Activated T-cell treated with anti-CD3 and anti-CD28 coated beads for 4 hours (primary cell): Measurements from ENCODE around the gene EIF3D.
"Not testable (repeated sequence)": the region's sequence is repeated elsewhere in the genome, so short reads cannot be mapped to it uniquely, and the experiment has no call there.

Experiments
- DNase-seq: peaks from one replicate; pipeline ENCODE4 v3.0.0-alpha.2; 2020

Gene EIF3D

DNA sequence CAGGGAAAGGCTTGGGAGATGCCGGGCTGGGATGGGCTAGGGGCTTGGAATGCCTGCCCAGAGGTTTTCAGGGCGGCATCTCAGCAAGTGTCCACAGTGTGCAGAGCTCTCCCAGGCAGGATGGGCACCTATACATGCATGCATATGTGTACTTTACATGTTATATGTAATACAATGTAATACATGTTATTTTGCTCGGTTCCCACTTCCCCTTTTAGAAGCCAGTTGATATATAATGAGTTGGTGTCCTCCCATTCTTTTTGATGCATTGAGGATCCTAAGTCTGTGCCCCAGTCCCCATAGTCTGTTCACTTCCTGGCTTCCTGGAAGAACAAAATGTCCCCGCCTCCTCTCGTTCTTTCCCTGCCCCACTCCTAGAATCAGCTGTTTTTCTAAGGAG, 20.1 kb upstream of the EIF3D start:
- DNase-seq: no peak

DNA sequence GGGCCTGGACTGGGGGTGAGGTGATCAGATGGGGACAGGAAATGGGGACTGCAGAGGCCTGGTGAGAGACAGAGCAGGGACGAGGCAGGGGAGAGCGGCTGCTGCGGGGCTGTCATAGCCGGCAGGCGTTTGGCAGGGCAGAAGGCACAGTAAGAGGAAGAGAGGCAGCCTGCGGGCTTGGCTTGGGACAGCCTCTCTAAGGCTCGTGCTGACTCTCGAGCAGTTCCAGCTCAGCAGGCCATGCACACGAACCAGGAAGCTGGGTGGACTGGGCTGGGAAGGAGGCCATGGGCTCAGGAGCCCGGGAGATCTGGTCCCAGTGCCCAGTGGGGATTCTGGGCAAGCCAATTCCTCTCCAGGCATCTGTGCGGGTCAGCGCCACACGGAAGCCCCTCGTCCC, 19.6 kb upstream of the EIF3D start:
- no peak for DNase-seq

- no peak for DNase-seq
These were observed 18.0 kb upstream of the EIF3D start for GRCh38 chr22:36546932-36547331.

- DNase-seq: no peak
These were observed 17.3 kb upstream of the EIF3D start for GRCh38 chr22:36546092-36546804.

- DNase-seq: no peak
These were observed 15.2 kb upstream of the EIF3D start for GRCh38 chr22:36544107-36544620.

- DNase-seq: no peak
These were observed 13.0 kb upstream of the EIF3D start for GRCh38 chr22:36541831-36542411.

- DNase-seq: no peak
These were observed 12.1 kb upstream of the EIF3D start for GRCh38 chr22:36540867-36541642.

- DNase-seq: no peak
These were observed 9.6 kb upstream of the EIF3D start for GRCh38 chr22:36538529-36538928.

DNA sequence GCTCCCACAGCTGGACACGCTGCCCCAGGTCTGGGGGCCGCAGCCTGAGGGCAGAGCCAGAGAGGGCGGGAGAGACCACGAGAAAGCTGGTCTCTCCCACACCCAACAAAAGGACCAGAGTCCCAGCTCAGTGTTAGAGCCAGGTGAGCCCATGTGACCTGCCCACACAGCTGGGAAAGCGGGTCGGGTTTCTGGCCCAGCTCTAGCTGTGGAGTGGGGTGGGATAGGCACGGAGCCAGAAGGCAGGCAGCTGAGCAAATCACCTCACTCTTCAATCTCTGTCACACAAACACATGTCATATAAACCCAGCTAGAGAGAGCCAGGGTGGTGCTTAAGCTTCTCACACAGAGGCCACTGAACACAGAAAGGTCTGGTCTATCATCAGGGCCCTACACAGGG, 7.8 kb upstream of the EIF3D start:
- no peak for DNase-seq

DNA sequence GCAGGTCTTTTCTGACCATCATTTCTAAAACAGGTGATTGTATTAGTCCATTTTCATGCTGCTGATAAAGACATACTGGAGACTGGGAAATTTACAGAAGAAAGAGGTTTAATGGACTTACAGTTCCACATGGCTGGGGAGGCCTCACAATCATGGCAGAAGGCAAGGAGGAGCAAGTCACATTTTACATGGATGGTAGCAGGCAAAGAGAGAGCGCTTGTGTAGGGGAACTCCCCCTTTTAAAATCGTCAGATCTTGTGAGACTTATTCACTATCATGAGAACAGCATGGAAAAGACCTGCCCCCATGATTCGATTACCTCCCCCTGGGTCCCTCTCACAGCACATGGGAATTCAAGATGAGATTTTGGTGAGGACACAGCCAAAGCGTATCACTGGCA, 4.4 kb upstream of the EIF3D start:
- DNase-seq: not testable (repeated sequence)

DNA sequence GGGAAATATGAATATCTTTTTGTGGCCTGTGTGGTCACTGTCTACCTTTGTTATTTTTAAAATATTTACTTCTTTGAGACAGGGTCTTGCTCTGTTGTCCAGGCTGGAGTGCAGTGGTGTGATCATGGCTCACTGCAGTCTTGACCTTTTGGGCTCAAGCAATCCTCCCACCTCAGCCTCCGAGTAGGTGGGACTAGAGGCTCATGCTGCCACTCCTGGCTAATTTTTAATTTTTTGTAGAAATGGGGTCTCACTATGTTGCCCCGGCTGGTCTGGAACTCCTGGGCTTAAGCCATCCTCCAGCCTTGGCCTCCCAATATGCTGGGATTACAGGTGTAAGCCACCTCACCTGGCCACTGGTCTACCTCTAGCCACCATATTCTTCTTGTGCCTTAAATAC, 3.5 kb upstream of the EIF3D start:
- no peak for DNase-seq

GRCh38 chr22:36528341-36528740, 625 bp downstream of the EIF3D start:
- no peak for DNase-seq

GRCh38 chr22:36522662-36523061, 6.3 kb downstream of the EIF3D start:
- DNase-seq: no peak

GRCh38 chr22:36520423-36520822, 8.5 kb downstream of the EIF3D start:
- DNase-seq: no peak

DNA sequence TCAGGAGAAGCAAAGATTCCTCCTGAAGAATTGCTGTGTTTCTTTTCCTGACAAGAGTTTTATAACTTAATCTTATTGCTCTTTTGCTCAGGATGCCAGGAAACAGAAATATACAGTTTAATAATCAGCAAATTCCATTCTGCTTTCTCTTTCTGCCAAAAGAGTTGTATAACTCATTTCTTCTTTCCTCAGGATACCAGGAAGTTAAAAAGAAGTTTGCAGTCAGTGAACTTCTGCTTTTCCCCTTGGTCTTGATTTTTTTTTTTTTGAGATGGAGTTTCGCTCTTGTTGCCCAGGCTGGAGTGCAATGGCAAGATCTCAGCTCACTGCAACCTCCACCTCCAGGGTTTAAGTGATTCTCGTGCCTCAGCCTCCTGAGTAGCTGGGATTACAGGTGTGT, 9.1 kb downstream of the EIF3D start:
- not testable (repeated sequence) for DNase-seq

DNA sequence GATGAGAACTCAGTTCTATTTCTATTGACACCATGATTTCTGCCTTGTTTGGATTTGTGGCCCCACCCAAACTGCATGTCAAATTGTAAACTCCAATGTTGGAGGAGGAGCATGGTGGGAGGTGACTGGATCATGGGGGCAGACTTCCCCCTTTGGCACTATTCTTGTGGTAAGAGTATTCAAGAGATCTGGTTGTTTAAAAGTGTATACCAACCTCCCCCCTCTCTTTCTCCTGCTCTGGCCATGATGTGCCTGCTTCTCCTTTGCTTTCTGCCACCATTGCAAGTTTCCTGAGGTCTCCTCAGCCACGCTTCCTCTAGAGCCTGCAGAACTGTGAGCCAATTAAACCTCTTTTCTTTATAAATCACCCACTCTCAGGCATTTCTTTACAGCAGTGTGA, 14.2 kb downstream of the EIF3D start:
- no peak for DNase-seq

GRCh38 chr22:36512991-36513390, 16.0 kb downstream of the EIF3D start:
- no peak for DNase-seq

- DNase-seq: no peak
These were observed 16.6 kb downstream of the EIF3D start for GRCh38 chr22:36512333-36512732.

- DNase-seq: no peak
These were observed 17.7 kb downstream of the EIF3D start for GRCh38 chr22:36510966-36511881.

DNA sequence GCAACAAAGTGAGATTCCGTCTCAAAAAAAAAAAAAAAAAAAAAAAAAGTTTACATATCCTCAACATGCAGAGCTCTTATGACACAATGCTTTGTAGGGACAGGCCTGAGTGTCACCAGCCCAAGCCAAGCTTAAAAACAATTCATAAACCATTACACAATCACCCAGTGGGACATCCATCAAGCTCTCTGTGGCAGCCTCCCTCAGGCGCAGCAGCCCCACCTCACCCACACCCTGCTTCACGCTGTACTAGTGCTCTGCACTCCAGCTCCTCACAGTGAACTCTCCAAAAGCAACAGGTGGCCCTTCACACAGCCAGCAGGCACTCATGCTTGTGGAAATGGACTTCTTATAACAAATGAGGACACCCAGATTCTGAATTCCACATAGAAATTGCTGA, 18.6 kb downstream of the EIF3D start:
- no peak for DNase-seq

GRCh38 chr22:36507518-36508010, 21.4 kb downstream of the EIF3D start:
- DNase-seq: no peak

- DNase-seq: peak; percentile 85
These were observed 22.1 kb downstream of the EIF3D start, which contains the start of gene FOXRED2 for GRCh38 chr22:36506637-36507517. Gene FOXRED2 (minus strand): TSS chr22:36507040. CDS start chr22:36506422, 618 bp downstream.
